SK-N-SH (cell line): Measurements from ENCODE around the gene SLC16A12. TPM values are rescaled to one million over a fixed set of nuclear protein-coding genes. Genes with fewer than 3 reads are reported as not detected.

Experiments
- CTCF ChIA-PET: fragments of 300-600, 350-600 bp; formaldehyde crosslinking; extraction: SDS; loops from one replicate; lab custom pipeline; 2021; lab: Yijun Ruan, JAX
- POLR2A ChIA-PET: fragments of 350-600 bp; sonication (Branson Sonifier 250); formaldehyde crosslinking; extraction: SDS; loops from one replicate; lab custom pipeline; 2020; ENCODE audit warnings: antibody characterized with exemption, inconsistent platforms; lab: Yijun Ruan, JAX
- DNase-seq: peaks from one replicate; pipeline ENCODE4 v3.0.0; 2012
- H2AFZ ChIP-seq: fragments of 200-600 bp; sonication (generic); 2 replicates; pipeline ENCODE4 v1.8.1; 2016; ENCODE audit warnings: antibody characterized with exemption, mild to moderate bottlenecking, low read depth
- H3F3A ChIP-seq: fragments of 200-600 bp; sonication (generic); replicated peaks from 2 replicates; pipeline ENCODE3; 2016; ENCODE audit warnings: antibody characterized with exemption, mild to moderate bottlenecking; ENCODE audit not compliant: insufficient read depth
- H3K27ac ChIP-seq, 2 experiments: fragments of 200-500 bp in 1 of 2; fragments of 200-600 bp in 1 of 2; sonication (Bioruptor generic) in 1 of 2; sonication (generic), shearing (Covaris generic) in 1 of 2; 2 replicates each; pipeline versions ENCODE4 v1.5.1 to v1.6.1; 2014 to 2016; ENCODE audit warnings: low read depth in 2 of 2, inconsistent platforms in 1 of 2, low read length in 1 of 2, mild to moderate bottlenecking in 1 of 2, mixed read lengths in 1 of 2
- H3K27me3 ChIP-seq: fragments of 200-600 bp; sonication (generic), shearing (Covaris generic); 2 replicates; pipeline ENCODE4 v1.6.1; 2016; ENCODE audit warnings: mixed run types; ENCODE audit not compliant: insufficient read depth
- H3K36me3 ChIP-seq, 2 experiments: fragments of 200-500 bp in 1 of 2; fragments of 200-600 bp in 1 of 2; sonication (Bioruptor generic) in 1 of 2; sonication (generic) in 1 of 2; replicated peaks in 1 of 2; 2 replicates each; pipeline versions ENCODE3 to v1.5.1; 2014 to 2016; ENCODE audit warnings: low read length in 1 of 2, mild to moderate bottlenecking in 1 of 2; ENCODE audit not compliant: insufficient read depth in 2 of 2, control insufficient read depth in 1 of 2
- H3K4me1 ChIP-seq, 2 experiments: fragments of 200-500 bp in 1 of 2; fragments of 200-600 bp in 1 of 2; sonication (Bioruptor generic) in 1 of 2; sonication (generic), shearing (Covaris generic) in 1 of 2; 2 replicates each; pipeline versions ENCODE4 v1.5.1 to v1.6.1; 2014 to 2016; ENCODE audit warnings: low read depth in 1 of 2, low read length in 1 of 2, mixed run types in 1 of 2; ENCODE audit not compliant: insufficient read depth in 2 of 2, control insufficient read depth in 1 of 2
- H3K4me2 ChIP-seq: fragments of 200-600 bp; sonication (generic), shearing (Covaris generic); 2 replicates; pipeline ENCODE4 v1.6.1; 2017; ENCODE audit warnings: mixed run types
- H3K4me3 ChIP-seq, 2 experiments: fragments of 200-500 bp in 1 of 2; fragments of 200-600 bp in 1 of 2; sonication (Bioruptor generic) in 1 of 2; sonication (generic), shearing (Covaris generic) in 1 of 2; 2 replicates each; pipeline versions ENCODE4 v1.5.1 to v1.8.1; 2014 to 2016; ENCODE audit warnings: low read depth in 2 of 2, inconsistent platforms in 1 of 2, low read length in 1 of 2, mild to moderate bottlenecking in 1 of 2, mixed read lengths in 1 of 2, moderate library complexity in 1 of 2
- H3K79me2 ChIP-seq: fragments of 200-600 bp; sonication (generic); 2 replicates; pipeline ENCODE4 v1.8.1; 2017; ENCODE audit warnings: mild to moderate bottlenecking; ENCODE audit not compliant: insufficient read depth
- H3K9ac ChIP-seq: fragments of 200-600 bp; sonication (generic); 2 replicates; pipeline ENCODE4 v1.6.1; 2017; ENCODE audit warnings: mixed run types
- H3K9me2 ChIP-seq: fragments of 200-600 bp; sonication (generic); 2 replicates; pipeline ENCODE4 v1.6.1; 2017; ENCODE audit warnings: mixed run types
- H3K9me3 ChIP-seq: fragments of 200-600 bp; sonication (generic); 2 replicates; pipeline ENCODE4 v1.6.1; 2017; ENCODE audit warnings: mixed run types, mild to moderate bottlenecking, moderate library complexity
- H4K20me1 ChIP-seq: fragments of 200-600 bp; sonication (generic); 2 replicates; pipeline ENCODE4 v1.6.1; 2017; ENCODE audit warnings: mild to moderate bottlenecking, mixed run types; ENCODE audit not compliant: insufficient read depth
- CHD2 ChIP-seq: fragments of 150-350 bp; IDR thresholded peaks from 2 replicates; pipeline ENCODE4 v1.6.1; 2018; ENCODE audit warnings: low read length; ENCODE audit not compliant: partially characterized antibody
- CTCF ChIP-seq: fragments of 200-600 bp; sonication (generic); IDR thresholded peaks from 2 replicates; pipeline ENCODE4 v1.6.1; 2017; ENCODE audit warnings: antibody characterized with exemption, mild to moderate bottlenecking, moderate library complexity
- ELF1 ChIP-seq: IDR thresholded peaks from 2 replicates; pipeline ENCODE4 v1.4.0; 2012
- EP300 ChIP-seq, 2 experiments: IDR thresholded peaks; 2 replicates each; pipeline versions ENCODE4 v1.4.0 to v1.6.1; 2012; ENCODE audit warnings: borderline replicate concordance in 1 of 2, low read depth in 1 of 2, low read length in 1 of 2
- FOSL2 ChIP-seq: IDR thresholded peaks from 2 replicates; pipeline ENCODE4 v1.4.0; 2012; ENCODE audit warnings: low read depth, mild to moderate bottlenecking, moderate library complexity, borderline replicate concordance
- FOXM1 ChIP-seq: IDR thresholded peaks from 2 replicates; pipeline ENCODE4 v1.4.0; 2012; ENCODE audit warnings: low read depth, mild to moderate bottlenecking
- MEF2A ChIP-seq: IDR thresholded peaks from 2 replicates; pipeline ENCODE4 v1.4.0; 2012; ENCODE audit warnings: low read depth, borderline replicate concordance
- NFIC ChIP-seq: IDR thresholded peaks from 2 replicates; pipeline ENCODE4 v1.4.0; 2012; ENCODE audit warnings: borderline replicate concordance
- RAD21 ChIP-seq: IDR thresholded peaks from 2 replicates; pipeline ENCODE4 v1.6.1; 2012; ENCODE audit warnings: mild to moderate bottlenecking, low read length
- REST ChIP-seq: IDR thresholded peaks from 2 replicates; pipeline ENCODE4 v1.6.1; 2012; ENCODE audit warnings: mild to moderate bottlenecking, low read depth, low read length, moderate library complexity
- RXRA ChIP-seq: IDR thresholded peaks from 2 replicates; pipeline ENCODE4 v1.4.0; 2012; ENCODE audit warnings: low read depth, mild to moderate bottlenecking, borderline replicate concordance
- SIN3A ChIP-seq: IDR thresholded peaks from 2 replicates; pipeline ENCODE4 v1.6.1; 2012; ENCODE audit warnings: low read depth, mild to moderate bottlenecking, low read length, moderate library complexity, borderline replicate concordance
- TAF1 ChIP-seq: IDR thresholded peaks from 2 replicates; pipeline ENCODE4 v1.6.1; 2012; ENCODE audit warnings: low read depth, mild to moderate bottlenecking, low read length, moderate library complexity, borderline replicate concordance
- TEAD4 ChIP-seq: IDR thresholded peaks from 2 replicates; pipeline ENCODE4 v1.4.0; 2012; ENCODE audit warnings: mild to moderate bottlenecking, borderline replicate concordance; ENCODE audit not compliant: insufficient read depth
- USF2 ChIP-seq: fragments of 150-350 bp; IDR thresholded peaks from 2 replicates; pipeline ENCODE4 v1.6.1; 2017; ENCODE audit warnings: antibody characterized with exemption, low read length, low read depth, borderline replicate concordance
- YY1 ChIP-seq: IDR thresholded peaks from 2 replicates; pipeline ENCODE4 v1.4.0; 2012; ENCODE audit warnings: low read depth, mild to moderate bottlenecking
- WGBS: methylation state at CpG from one replicate; pipeline ENCODE4 v1.1.6; 2017; ENCODE audit warnings: low lambda C conversion rate; 5-methylcytosine and 5-hydroxymethylcytosine counted together
- polyA plus RNA-seq, 3 experiments: library from polyadenylated mRNA; depleted of rRNA; stranded (reverse); fragments of >200 nt; gene quantifications; 2 replicates each; pipeline ENCODE4 v1.2.3, GENCODE V29; 2012
- TF ChIP-seq, protein P1 (sequence below): IDR thresholded peaks from 2 replicates; pipeline ENCODE4 v1.4.0; 2012; ENCODE audit warnings: low read depth, borderline replicate concordance

SLC16A12 gene
- polyA plus RNA-seq, 1 of the 3 experiments (the other 2 are of a cell fraction) = 0.13 TPM

- CTCF ChIA-PET = interaction anchor here (1.1 kb wide), 1 partner anchor 159 kb away, joined by 3 read pairs; no protein-coding TSS in a partner anchor
- H2AFZ ChIP-seq = no peak overlapping the region
Measured at GRCh38 chr10:89421018-89421476, 114.3 kb downstream of the SLC16A12 start.

More at GRCh38 chr10:89421018-89421476, 114.3 kb downstream of the SLC16A12 start:
- no peaks in the 10 kb centered on the region for H3K9me3 ChIP-seq
- H3K4me3 ChIP-seq = no peak overlapping the region
- H3K9ac ChIP-seq = no peak overlapping the region
- WGBS = 96% methylated on average over 2 of the region's 2 CpGs
- H3K9me2 ChIP-seq = no peaks in the 10 kb centered on the region
- no peak for DNase-seq
- no peaks in the 10 kb centered on the region for H3K27me3 ChIP-seq
- H3K79me2 ChIP-seq = peaks cover 7% of the 10 kb centered on the region; the same call in 1 of the 2 replicates
- H4K20me1 ChIP-seq = no peaks in the 10 kb centered on the region
- peaks cover 13% of the 10 kb centered on the region for H3F3A ChIP-seq
- no peak overlapping the region for H3K4me2 ChIP-seq
- H3K4me1 ChIP-seq = peaks cover 4 to 10% of the 10 kb centered on the region in 2 experiments; a peak in 3 of 4 replicates
- TF ChIP-seq CTCF (no peak), FOSL2 (no peak), RAD21 (no peak), EP300 (IDR thresholded peaks at IDR 0.05; ENCODE audit: borderline replicate concordance in 1 of 2, low read depth in 1 of 2, low read length in 1 of 2) (no peak), REST (no peak), FOXM1 (no peak), NFIC (no peak), MEF2A (no peak), SIN3A (no peak), TAF1 (no peak), RXRA (no peak), ELF1 (no peak), YY1 (no peak), CHD2 (no peak), TEAD4 (no peak), USF2 (no peak)
- TF ChIP-seq, protein P1, sequence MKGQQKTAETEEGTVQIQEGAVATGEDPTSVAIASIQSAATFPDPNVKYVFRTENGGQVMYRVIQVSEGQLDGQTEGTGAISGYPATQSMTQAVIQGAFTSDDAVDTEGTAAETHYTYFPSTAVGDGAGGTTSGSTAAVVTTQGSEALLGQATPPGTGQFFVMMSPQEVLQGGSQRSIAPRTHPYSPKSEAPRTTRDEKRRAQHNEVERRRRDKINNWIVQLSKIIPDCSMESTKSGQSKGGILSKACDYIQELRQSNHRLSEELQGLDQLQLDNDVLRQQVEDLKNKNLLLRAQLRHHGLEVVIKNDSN = no peak
- no peak overlapping the region for H3K27ac ChIP-seq
- H3K36me3 ChIP-seq = peaks cover 12 to 25% of the 10 kb centered on the region in 2 experiments
- POLR2A ChIA-PET = no interaction called here
